SH-SY5Y (cell line): ENCODE results near the gene ASPM.
A peak's percentile ranks its signal among the peaks of the same experiment; 100 is the strongest.

Source experiments
- GATA2 ChIP-seq: IDR thresholded peaks from 2 replicates; pipeline ENCODE4 v1.6.1; 2011; ENCODE audit warnings: mild to moderate bottlenecking, low read depth, low read length
- GATA3 ChIP-seq: IDR thresholded peaks from 2 replicates; pipeline ENCODE4 v1.6.1; 2011; ENCODE audit warnings: low read depth, mild to moderate bottlenecking, low read length, moderate library complexity

ASPM gene

GRCh38 chr1:197146101-197147095 is at the start of gene ASPM:
ASPM (minus strand) TSS chr1:197146669; CDS start chr1:197146437, 232 bp downstream.
- peak; percentile 69; the same call in 1 of the 2 replicates for TF ChIP-seq GATA2
- TF ChIP-seq GATA3, result peak; percentile 74; the same call in 1 of the 2 replicates

- TF ChIP-seq GATA3 (no peak), GATA2 (no peak)
Measured at GRCh38 chr1:197195100-197195499, 48.6 kb upstream of the ASPM start.

DNA sequence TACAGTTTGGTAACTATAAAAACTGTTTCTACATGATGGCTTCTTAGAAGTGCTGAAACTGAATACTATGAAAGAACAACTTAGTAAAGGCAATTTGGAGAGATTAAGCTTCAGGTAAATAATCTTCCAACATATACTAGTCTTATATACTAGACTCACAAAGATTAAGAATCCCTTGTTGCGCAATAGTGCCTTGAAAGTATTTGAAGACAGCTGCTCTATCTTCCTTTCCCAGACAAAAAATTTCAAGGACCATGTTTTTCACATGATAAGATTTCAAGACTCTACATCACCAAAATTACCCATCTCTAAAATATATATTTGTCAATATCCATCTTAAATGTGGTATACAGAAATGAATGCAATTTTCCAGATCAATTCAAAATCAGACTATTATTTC is 37.7 kb upstream of the ASPM start:
- TF ChIP-seq GATA2 (no peak), GATA3 (no peak)

DNA sequence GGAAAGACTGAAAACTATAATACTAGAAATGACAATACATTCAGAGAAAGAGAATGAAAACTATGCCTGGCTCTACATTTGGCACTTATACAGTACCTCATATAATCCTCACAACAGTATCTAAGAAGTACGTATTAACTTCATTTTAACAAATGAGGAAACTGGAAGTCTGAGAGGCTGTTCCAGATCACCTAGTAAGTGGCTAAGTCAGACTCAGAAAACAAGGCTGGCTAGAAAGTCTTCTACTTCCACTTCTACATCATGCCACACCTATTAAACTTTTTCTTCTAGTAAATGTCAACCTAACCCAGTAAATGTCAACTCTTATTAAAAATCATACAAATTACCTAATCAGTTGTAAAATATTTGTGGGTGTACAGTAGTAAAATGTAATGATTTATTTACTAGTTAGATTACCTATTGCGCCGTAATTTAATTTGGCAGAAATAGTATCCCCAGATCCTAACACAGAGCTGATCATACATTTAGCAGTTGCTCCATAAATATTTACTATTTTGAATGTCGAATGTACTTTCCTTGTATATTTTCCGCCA is 36.8 kb upstream of the ASPM start:
- TF ChIP-seq GATA3 (no peak), GATA2 (no peak)

DNA sequence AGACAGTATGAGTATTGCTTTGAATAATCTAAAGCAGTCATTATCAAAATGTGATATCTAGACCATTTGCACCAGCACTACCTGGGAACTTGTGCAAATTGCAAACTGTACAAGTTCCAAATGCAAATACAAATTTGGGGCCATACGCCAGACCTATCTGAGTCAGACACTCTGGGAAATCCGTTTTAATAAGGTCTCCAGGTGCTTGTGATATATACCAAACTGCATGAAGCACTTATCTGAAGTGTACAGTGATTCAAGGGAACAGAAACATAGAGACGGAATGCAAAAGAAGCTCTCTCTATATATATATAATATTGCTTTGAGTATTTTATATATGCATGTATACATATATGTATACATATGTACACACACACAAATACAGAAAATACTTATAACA is 36.2 kb upstream of the ASPM start:
- TF ChIP-seq GATA3 (no peak), GATA2 (no peak)

DNA sequence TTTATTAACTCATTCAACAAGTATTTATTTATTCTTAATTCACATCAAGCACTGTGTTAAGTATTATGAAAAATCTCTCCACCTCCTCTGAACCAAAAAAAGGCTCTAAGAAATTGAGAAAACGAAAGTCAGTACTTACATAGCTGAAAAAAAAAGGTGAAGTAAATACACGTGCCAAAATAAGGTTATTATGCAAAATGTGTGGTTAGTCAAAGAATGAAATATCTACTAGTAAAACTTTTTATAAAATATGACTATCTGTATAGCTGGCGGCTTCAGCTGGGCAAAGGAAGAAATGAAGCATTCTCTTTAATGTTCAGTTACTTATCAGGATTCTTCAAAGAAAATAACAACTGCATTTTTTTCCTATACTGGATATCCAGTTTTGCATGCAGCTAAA is 35.5 kb upstream of the ASPM start:
- TF ChIP-seq GATA3 (no peak), GATA2 (no peak)

GRCh38 chr1:197180252-197180878 is 33.9 kb upstream of the ASPM start:
- TF ChIP-seq GATA2 (no peak), GATA3 (no peak)

DNA sequence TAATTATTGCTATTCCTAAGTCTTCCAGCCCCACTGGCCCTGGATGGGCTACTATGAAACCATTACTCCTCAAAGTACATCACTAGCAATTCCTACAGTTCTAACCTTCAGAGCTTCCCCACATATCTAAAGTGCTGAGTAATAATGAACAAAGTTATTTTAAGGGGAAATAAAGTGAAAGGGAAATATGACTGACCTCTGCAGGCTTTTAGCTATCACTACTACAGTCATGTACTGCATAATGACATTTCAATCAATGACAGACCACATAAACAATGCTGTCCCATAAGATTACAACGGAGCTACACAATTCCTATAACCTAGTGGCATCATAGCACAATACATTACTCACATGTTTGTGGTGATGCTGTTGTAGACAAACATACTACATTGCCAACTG is 32.5 kb upstream of the ASPM start:
- TF ChIP-seq GATA2, result no peak
- TF ChIP-seq GATA3, result no peak

GRCh38 chr1:197174818-197175217 is 28.3 kb upstream of the ASPM start:
- no peak for TF ChIP-seq GATA3

DNA sequence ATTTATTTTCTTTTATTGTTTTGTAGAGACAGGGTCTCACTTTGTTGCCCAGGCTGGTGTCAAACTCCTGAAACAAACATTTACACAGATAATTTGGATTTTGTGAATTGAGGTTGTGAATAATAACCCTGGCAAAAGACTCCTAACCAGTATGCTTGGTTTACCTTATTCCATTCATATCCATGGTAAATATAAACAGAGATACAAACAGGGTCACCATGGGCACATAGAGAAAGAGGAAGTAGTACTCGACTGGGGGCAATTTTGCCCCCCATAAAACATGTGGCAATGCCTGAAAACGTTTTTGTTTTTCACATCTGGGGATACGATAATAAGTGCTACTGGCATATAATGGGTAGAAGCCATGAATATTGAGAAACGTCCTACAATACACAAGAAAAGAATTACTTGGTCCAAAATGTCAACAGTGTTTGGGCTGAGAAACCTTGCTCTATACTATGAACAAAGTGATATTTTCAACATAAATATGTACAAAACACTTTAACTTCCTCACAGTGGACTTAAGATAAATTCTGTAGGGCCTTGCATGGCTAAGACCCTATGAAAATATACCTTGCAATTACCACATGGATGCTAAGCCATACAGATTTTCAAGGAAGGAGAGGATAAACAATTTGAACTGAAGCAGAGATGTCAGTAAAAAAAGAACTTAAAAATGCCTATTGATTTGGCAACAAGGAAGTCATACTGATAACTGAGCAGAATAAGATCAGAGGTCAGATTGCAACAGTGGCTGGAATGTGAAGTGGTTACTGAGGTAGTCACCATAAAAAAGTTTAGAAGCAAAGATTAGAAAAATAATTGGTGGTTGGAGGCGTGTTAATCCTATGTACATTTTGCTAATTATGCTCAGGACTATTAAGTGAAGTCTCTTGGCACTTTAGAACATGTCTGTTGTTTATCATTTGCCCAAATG is 27.4 kb upstream of the ASPM start:
- TF ChIP-seq GATA3 (no peak), GATA2 (no peak)

- TF ChIP-seq GATA2 (no peak), GATA3 (no peak)
Measured at GRCh38 chr1:197171531-197171930, 25.1 kb upstream of the ASPM start.

GRCh38 chr1:197170538-197170937 is 24.1 kb upstream of the ASPM start:
- TF ChIP-seq GATA2, result no peak
- no peak for TF ChIP-seq GATA3

DNA sequence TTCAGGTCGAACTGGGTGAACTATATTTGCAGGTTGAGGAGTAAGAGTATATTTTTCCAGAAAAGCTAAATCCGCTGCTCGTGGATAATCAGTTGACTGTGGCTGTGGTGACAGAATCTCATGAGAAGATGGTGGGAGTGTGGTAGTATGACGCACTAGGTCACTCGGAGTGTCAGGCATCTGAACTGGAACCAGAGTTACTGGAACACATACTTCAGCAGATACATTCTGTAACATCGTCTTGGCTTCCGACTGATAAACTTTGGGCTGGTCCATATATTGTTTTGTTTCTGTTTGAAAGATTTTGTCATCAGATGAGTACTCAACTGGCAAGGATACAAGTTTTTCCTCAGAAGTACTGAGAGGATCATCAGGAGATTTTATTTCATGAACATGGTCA is 13.0 kb upstream of the ASPM start:
- no peak for TF ChIP-seq GATA3
- TF ChIP-seq GATA2, result no peak
